GM21529 (cell line): ENCODE data around the gene TRAPPC12.
"Not testable (repeated sequence)": the region's sequence is repeated elsewhere in the genome, so short reads cannot be mapped to it uniquely, and the experiment has no call there.

Experiments used
- ATAC-seq: cut with Tn5 transposase; IDR thresholded peaks from one replicate; pipeline ENCODE4 v1.9.1; 2021; ENCODE audit not compliant: unreplicated experiment

The TRAPPC12 gene

GRCh38 chr2:3368261-3368722 lies 11.2 kb upstream of the TRAPPC12 start:
- no peak for ATAC-seq

GRCh38 chr2:3369340-3370181 lies 9.9 kb upstream of the TRAPPC12 start:
- ATAC-seq, result not testable (repeated sequence)

- ATAC-seq, result no peak
Measured at GRCh38 chr2:3376821-3377220, 2.7 kb upstream of the TRAPPC12 start.

GRCh38 chr2:3377279-3377611 lies 2.2 kb upstream of the TRAPPC12 start:
- ATAC-seq, result peak; percentile 30

- peak; percentile 78 for ATAC-seq
Measured at GRCh38 chr2:3377612-3378432, 1.7 kb upstream of the TRAPPC12 start, which contains the start of gene EIPR1. EIPR1 (minus strand) TSS chr2:3377818; CDS start chr2:3377689, 129 bp downstream.

- ATAC-seq, result no peak
Measured at GRCh38 chr2:3379339-3379646, 201 bp upstream of the TRAPPC12 start.

GRCh38 chr2:3386448-3386958 lies 7.0 kb downstream of the TRAPPC12 start:
- ATAC-seq, result no peak

- ATAC-seq, result no peak
Measured at GRCh38 chr2:3387011-3387410, 7.5 kb downstream of the TRAPPC12 start.

- ATAC-seq, result no peak
Measured at GRCh38 chr2:3387644-3388411, 8.3 kb downstream of the TRAPPC12 start.

- no peak for ATAC-seq
Measured at GRCh38 chr2:3388412-3388738, 8.9 kb downstream of the TRAPPC12 start.

GRCh38 chr2:3389193-3389592 lies 9.7 kb downstream of the TRAPPC12 start:
- ATAC-seq, result no peak

- ATAC-seq, result no peak
Measured at GRCh38 chr2:3390041-3390440, 10.5 kb downstream of the TRAPPC12 start.

- ATAC-seq, result no peak
Measured at GRCh38 chr2:3392216-3392615, 12.7 kb downstream of the TRAPPC12 start.

GRCh38 chr2:3396920-3397559 lies 17.5 kb downstream of the TRAPPC12 start:
- ATAC-seq, result peak; percentile 53

GRCh38 chr2:3398857-3399256 lies 19.4 kb downstream of the TRAPPC12 start:
- no peak for ATAC-seq

GRCh38 chr2:3399381-3399780 lies 19.9 kb downstream of the TRAPPC12 start:
- ATAC-seq, result no peak

GRCh38 chr2:3399829-3400228 lies 20.3 kb downstream of the TRAPPC12 start:
- no peak for ATAC-seq

GRCh38 chr2:3403587-3404334 lies 24.3 kb downstream of the TRAPPC12 start:
- peak; percentile 100 for ATAC-seq

- no peak for ATAC-seq
Measured at GRCh38 chr2:3404349-3404894, 24.9 kb downstream of the TRAPPC12 start.

- no peak for ATAC-seq
Measured at GRCh38 chr2:3405307-3405706, 25.8 kb downstream of the TRAPPC12 start.
